Measurements from ENCODE around the gene SGTA.

SGTA gene

DNA sequence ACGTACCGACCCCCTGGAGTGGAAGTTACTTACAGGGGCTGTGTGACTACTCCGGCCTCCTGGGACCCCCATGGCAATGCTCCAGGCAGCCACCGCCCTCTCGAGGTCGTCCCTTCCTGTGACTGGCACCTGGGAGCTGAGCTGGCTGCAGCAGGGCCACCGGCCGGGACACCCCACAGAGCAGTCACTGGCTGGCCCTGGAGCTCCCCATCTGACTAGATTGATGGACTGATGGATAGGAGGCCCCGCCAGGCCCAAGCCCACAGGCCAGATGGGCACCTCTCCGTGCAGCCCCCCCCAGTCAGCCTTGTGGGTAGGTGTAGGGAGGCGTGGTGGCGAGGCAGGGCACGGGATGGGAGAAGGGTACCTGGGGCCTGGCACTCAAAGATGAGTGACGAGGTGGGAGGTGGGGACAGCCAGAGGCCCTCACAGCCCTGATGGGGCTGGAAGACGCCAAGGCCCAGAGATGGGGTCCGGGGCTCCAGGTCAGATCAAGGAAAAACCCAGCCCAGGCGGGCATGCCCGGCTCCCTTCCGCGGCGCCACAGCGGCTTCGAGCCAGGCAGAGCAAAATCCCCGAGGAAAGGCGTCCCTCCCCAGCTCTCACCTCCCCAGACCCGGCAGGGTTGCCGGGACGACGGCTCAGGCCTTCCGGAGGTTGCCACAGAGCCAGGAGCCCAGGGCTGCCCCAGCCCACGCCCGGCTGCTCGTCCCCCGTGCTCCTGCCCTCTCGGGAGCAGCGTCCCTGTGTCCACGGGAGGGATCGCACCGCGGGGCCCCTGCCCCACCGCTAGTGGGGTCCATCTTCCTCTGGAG lies 51.7 kb downstream of the SGTA start:
- in situ Hi-C loops (cut with MboI; ENCODE audit: low sequenced_read_pairs), result no loop called here

DNA sequence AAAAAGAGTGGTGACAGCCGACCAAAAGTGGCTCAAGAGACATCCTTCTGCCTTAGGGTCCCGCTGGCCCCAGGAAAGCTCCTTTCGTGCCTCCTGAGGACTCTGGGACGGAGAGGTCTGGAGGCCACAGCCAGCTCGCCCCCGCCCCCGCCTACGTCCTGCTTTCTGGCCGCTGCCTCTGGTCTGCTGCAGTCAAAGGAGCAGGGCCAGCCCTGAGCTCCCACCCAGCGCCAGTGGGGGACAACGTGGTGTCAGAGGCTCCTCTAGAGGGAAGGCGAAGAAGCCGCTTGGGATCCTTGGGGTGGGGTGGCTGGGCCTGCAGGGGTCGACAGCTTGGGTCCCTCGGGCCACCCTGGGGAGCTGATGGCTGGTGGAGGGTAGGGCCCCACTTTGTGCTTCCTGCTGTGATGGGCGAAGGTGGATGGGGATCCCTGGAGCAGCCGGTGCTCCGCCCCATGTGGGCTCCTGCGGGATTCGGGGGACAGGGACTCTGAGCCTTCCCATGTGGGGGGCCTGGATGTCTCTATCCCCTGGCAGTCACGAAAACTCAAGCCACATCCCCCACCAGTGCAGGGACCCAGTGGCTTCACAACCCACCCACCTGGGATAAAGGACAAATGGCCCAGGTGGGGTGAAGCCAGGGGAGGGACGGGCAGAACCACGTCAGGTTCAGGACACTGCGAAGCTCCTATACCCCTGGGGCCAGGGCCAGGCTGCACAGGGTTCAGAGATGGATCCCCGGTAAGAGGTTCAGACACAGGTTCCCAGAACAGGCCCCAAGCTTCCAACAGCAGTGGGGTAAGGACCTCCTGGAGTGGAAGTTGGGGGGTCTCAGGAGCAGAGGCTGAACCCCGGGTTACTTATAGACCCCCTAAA lies 52.9 kb downstream of the SGTA start:
- in situ Hi-C loops (cut with MboI; ENCODE audit: low sequenced_read_pairs), result no loop called here

DNA sequence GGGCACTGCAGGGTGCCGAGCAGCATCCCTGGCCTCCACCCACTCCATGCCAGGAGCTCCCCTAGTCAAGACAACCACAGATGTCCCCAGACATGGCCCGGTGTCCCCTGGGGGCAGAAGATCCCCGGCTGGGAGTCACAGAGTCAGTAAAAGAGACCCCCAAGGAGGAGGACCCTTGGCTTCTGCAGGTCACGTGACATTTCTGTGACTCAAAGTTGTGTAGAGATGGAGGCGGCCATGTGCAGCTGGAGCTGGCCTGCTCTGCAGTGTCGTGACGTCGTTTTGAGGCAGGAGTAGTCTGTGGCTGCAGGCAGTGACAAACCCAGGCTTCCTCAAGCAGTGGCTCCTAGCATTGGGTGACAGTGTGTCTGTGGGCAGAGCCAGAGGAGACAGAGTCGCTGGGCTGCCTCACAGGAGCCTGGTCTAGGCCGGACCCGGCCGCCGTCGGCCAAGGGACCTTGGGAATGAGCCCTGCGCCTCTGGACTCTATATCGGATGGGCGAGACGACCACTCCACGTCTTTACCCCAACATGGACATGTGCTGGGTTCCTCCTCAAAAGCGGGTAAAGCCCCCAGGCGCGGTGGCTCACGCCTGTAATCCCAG lies 54.2 kb downstream of the SGTA start:
- in situ Hi-C loops (cut with MboI; ENCODE audit: low sequenced_read_pairs), result no loop called here

DNA sequence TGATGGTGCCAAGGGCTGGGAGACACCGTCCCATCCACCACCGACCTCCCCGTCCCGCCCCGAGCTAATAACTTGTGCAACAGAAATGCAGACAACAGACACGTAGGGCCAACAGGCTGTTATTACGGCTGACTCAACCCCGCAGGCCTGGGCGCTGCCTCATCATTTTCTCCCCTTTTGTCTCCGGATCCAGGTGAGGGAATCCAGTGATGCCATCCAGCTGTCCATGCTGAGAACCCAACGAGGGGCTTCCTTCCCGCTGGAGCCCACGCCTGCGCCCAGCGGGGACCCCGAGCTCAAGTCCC lies 55.5 kb downstream of the SGTA start:
- in situ Hi-C loops (cut with MboI; ENCODE audit: low sequenced_read_pairs), result no loop called here

DNA sequence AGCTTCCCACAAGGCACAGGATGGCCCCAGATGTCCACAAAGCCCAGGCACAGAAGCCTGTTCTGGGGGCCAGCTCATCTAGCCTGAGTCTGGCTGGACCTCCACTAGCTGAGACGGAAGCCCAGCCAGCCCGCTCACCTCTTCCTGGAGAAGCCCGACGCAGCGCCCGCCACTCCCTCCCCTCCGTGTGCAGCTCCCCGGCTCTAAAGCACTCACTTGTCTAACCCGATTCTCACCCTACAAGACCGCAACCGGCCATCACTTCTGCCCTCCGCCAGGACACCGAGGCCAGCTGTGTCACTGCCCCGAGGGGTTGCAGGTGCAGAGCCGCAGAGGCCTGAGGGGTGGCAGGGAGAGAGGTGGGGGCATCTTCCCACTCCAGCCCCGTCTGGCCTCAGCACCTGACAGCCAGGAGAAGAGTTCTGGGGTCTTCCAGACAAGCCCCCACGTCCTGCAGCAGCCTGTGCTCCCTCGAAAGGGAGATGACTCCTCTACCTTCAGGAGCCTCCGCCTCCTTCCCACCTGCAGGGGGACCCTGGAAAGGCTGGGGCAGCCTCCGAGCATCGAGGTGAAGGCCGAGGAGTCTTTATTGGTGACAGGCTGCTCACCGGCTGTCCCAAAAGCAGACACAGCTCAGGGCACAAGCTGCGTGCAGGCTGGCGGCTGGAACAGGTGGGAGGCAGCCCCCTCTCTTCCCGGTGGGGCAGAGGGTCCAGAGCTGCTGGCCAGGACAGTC lies 56.0 kb downstream of the SGTA start:
- in situ Hi-C loops (cut with MboI; ENCODE audit: low sequenced_read_pairs), result no loop called here

DNA sequence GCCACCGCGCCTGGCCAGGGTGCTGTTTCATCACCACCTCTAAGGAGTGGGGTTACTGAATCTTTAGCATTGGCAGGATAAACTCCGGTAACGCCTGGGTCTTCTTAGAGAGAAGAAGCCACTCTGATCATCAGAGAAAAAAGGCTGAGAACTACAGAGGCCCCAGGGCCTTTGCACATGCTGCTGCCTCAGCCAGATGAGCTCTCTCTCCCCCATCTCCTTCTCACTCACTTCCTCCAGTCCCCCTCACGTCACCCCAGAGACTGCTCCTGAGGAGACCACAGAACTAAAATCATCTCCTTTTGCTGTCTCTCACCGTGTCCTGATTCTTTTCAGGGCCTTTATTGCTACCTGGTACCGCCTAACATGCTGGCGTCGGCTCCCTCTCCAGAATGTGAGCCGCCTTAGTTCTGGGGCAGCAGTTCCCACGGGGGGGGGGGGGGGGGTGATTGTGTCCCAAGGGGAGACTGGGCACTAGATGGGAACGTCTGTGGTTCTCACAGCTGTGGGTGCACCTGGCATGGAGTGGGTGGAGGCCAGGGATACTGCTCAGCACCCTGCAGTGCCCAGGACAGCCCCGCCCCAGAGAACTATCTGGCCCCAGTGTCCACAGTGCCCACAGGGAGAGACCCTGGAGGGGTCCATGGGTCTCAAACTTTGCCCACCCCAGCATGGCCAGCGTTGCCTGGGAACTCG lies 56.8 kb downstream of the SGTA start:
- in situ Hi-C loops (cut with MboI; ENCODE audit: low sequenced_read_pairs), result no loop called here

DNA sequence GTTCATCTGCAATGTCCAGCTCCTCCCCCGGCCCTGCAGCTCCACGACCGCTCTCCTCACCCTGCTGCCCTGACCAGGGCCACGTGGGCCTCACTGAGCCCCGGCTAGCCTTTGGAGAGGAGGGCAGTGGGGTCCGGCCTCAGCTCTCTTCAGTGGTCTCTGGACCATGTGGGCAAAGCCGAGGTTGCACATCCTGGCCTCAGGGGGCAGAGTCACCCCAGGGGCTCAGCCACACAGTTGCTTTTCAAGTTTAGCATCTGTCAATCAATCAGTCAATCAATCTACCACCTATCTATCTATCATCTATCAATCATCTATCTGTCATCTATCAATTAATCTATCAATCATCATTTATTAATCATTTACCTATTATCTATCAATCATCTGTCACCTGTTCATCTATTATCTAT lies 58.9 kb downstream of the SGTA start:
- in situ Hi-C loops (cut with MboI; ENCODE audit: low sequenced_read_pairs), result no loop called here

DNA sequence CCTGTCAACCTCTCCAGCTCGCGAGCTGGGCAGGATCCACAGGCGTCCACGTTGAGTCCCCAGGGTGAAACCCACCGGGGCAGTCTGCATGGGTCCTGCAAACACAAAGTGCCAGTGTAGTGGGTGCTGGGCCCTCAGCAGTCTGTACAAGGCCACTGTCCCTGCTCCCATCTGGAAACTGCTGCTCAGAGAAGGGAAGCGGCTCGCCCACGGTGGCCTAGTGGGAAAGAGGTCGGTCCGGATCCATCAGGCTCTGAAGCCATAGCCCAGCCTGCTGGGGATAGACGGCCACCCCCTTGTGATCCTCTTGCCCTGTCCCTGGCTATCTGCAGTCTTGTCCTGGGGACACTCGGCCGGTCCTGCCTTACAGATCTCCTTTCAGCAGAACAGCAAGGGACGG lies 59.3 kb downstream of the SGTA start:
- in situ Hi-C loops (cut with MboI; ENCODE audit: low sequenced_read_pairs), result no loop called here

DNA sequence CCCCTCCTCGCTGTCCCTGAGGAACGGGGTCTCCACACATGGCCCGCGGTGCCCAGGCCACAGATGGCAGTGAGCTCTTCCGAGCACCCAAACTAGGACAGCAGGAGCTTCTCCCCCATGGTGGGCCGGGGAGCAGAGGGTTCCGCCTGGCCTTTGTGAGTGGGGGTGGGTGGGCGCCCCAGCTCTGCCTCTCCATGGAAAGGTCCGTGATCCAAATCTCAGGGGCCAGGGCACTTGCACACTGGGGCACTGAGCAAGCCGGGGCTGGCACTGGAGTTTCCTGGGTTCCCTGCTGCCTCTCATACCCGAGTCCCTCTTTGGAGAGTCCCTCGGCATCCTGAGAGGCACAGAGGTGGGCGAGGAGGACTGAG lies 59.7 kb downstream of the SGTA start:
- in situ Hi-C loops (cut with MboI; ENCODE audit: low sequenced_read_pairs), result no loop called here

DNA sequence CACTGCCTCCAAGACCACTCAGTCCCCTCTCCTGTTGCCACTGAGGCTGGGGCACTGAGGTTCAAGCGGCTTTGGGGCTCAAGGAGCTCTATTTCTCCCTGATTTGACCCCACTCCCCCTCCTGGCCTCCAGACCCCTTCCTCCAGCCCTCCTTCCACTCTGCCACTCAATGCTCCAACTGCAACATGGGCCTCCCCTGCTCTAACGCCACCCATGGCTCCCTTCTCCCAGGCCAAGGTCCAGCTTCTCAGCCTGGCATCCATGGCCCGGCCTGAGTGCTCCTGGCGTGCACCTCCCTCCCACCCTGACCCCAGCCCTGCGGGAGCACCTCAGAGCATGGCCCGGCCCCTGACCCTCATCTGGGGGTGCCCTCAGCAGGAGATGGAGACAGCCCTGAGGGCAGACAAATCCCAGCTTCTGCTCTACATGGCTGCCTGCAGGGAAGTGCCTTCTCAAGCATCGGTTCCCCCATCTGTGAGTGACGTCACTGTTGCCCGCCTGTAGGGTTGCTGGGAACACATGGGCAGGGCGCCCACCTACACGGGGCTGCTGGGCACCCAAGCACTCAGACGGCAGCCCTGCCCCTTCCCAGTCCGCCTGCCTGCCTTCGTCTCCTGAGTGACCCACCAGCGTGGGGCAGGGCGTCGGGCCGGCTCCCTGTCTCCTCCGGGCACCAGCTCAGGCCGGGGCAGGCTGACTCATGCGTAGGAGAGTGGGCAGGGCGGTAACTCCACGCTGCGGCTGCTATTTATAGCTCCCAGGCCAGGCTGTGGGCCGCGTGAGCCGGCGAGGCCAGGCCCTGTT lies 60.3 kb downstream of the SGTA start:
- in situ Hi-C loops (cut with MboI; ENCODE audit: low sequenced_read_pairs), result no loop called here

DNA sequence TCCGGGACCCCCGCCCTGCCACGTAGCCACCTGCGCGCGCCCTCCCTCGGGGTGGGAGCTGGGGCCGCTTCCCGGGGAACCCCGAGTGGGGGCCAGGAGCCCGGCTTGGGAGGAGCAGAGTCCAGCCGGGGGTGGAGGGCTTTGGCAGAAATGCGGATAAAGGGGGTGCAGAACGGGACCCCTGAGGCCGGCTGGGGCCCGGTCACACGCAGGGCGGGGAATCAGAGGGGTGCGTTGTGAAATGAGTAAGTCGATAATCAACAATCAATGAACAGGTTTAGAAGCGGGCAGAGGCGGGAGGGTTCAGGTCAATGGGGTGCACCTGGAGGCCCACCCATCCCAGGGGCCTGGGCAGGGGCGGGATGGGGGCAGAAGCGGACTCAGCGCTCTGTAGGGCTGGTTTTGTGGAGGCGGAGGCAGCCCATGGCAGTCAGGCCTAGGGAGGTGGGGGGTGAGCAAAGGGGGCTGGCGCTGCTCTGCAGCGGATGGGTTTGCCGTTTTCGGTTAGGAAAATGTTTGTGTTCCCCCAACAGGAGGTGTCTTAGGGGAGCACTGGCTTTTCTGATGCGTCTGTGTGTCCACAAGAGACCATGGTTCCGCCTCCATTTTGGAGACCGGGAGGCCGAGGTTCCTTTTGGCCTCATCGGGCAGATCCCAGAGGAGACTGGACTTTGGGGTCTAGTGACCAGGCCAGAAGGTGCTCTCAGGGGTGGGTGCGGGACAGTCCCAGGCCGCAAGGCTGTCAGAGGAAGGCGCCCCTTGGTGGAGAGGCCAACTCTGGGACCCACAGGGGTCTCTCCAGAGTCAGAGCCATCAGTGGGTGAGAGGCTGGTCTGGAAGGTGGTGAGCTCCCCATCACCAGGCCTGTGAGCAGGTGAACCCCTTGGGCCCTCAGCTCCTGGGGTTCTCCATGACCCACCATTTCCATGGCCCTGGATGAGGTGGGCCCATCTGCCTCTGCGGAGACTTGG lies 61.2 kb downstream of the SGTA start:
- in situ Hi-C loops (cut with MboI; ENCODE audit: low sequenced_read_pairs), result no loop called here

DNA sequence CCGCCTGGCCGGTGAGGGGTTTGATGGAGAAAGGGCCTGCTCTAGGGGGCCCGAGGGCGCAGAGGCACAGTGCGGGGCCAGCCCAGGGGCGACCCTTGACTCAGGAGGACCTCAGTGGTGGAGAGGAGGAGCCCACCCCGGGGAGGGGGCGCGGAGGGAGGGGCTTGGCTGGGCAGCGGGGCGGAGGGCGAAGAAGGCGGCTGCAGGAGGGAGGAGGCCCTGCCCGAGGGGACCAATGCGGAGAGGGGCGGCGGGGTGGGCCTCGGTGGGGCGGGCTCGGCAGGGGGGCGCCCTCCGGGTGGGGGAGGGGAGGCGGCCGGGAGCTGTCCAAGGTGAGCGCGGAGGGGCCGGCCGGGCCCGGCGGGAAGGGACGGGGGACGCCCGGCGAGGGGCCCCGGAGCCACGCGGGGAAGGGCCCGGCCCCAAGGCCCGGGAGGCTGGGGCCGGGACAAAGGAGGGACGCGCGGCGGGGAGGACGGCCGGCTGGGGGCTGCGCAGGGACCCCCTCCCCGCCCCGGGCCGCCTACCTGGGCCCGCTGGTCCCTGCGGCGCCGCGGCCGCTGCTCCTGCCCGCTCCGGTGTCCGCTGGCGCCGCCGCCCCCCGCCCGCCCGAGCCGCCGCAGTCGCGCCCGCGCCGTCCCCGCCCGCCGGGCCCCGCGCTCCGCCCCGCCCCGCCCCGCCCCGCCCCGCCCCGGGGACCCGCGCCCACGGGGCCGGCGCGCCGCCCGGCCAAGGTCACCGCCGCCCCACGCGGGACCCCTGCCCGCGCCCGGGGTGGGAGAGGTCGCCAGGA lies 62.1 kb downstream of the SGTA start, which contains the start of gene DIRAS1:
Gene DIRAS1, minus strand, starts transcription at position 596 of the 793 bp plus-strand sequence. CDS start 3,566 bp downstream, outside the sequence.
- in situ Hi-C loops (cut with MboI; ENCODE audit: low sequenced_read_pairs), result no loop called here

DNA sequence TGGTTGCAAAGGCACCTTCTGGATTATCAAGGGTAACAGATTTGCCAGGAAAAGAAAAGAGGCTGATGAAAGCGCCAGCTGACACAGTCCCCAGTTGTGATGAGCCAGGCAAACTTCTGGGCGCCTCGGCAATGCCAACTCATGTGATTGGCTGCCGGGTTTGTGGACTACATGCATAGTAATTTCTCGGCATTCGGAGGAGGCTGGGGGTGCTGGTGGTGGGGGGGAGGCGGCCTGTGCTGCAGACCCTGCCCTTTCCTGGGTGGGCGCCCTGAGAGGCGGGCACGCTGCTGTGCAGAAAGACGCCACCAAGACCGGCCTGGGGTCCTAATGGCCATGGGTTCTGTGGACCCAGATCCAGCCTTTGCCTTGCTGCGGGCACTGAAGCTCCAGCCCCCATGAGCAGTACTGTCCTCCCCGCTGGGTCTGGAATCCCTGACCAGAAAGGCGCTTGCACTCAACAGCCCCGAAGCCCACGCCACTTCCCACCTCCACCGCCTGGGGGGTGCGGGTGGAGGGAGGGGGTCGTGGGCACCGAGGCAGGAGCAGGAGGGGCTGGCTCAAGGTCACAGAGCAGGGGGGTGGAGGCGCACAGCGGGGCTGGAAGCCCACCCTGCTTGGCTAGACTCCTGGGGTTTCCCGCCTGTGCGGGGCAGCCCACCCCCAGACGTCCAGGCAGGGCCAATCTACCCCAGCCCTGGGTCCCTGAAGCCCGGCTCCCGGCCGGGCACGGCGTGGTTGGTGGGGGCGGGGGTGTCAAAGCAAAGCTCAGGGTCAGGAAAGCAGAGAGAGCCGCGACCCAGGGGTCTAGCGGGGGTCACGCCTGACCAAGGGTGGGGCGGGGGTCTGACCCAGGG lies 62.9 kb downstream of the SGTA start:
- in situ Hi-C loops (cut with MboI; ENCODE audit: low sequenced_read_pairs), result no loop called here

DNA sequence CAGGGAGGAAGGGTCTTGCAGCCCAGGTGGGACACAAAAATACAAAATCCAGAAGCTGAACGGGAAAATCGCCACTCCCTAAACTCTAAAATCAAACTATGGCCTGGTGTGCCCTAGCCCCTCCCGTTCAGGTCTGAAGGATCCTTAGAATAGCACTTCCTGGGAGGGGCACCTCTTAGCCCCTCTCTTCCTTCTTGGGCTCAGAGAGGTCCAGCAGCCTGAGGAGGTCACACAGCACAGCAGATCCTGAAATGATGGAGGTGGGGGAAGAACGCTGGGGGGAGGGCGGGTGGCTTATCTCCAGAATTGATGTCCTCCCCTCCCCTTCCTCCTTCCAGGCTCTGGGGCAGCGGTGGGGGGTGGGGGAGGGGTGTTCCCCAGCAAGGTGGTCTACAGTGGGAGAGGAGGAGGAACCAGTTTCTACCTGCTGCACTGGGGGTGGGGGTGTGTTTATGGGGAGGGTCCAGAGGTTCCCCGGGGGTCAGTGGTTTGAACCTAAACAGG lies 63.8 kb downstream of the SGTA start:
- in situ Hi-C loops (cut with MboI; ENCODE audit: low sequenced_read_pairs), result no loop called here

DNA sequence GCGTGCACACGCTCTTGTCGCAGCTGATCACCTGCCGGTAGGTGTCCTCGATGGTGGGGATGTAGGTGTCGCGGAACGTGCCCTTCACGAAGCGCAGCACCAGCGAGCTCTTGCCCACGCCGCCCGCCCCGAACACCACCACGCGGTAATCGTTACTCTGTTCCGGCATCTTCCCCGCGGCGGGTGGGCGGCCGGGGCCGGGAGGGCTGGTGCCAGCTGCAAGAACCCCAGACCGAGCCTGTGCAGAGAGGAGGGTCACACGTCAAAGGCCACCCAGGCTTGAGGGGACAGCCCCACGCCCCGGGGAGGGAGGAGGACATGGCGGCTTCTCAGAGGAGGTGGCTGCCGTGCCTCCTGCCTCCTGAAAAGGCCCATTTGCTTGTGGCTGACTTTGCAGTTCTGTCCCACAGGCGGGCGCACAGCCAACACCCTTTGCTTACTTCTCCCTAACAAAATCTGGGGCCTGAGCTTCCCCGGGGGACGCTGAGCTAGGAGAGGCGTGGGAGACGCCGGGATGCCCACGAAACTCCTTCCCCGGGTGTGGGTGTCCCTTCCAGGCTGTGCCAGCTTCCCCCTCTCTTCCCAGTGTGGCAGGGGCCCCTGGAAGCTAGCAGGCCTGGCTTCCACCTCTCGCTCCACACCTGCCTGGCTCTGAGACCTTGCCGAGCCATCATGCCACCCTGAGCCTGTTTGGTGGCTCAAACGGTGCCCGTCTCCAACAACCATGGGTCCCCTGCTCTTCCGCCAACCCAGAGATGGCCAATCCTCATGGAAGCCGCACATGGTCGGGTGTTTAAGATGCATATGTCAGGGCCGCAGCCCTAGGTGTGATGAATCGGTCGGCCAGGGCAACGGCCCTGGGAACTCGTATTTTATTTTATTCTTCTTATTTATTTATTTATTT lies 65.2 kb downstream of the SGTA start:
- in situ Hi-C loops (cut with MboI; ENCODE audit: low sequenced_read_pairs), result no loop called here
